Mucosa of descending colon (tissue), 3 donors: Measurements from ENCODE around the gene NLRP9. TPM values are rescaled to one million over a fixed set of nuclear protein-coding genes. Genes with fewer than 3 reads are reported as not detected.
"Not testable (repeated sequence)": the region's sequence is repeated elsewhere in the genome, so short reads cannot be mapped to it uniquely, and the experiment has no call there.

Experiments
- ATAC-seq: fragments of 200-7000 bp; cut with Tn5 transposase; one replicate; pipeline ENCODE4 v1.9.1; 2020; ENCODE audit warnings: mild to moderate bottlenecking, moderate library complexity
- DNase-seq, 3 donors: peaks; one replicate each; pipeline ENCODE4 v3.0.0-alpha.2; 2020
- H3K36me3 ChIP-seq: fragments of 200-600 bp; one replicate; pipeline ENCODE4 v1.8.0; 2021; ENCODE audit warnings: low read depth, mild to moderate bottlenecking
- H3K4me1 ChIP-seq: fragments of 200-600 bp; one replicate; pipeline ENCODE4 v1.8.0; 2021; ENCODE audit warnings: low read depth, mild to moderate bottlenecking
- H3K4me3 ChIP-seq: fragments of 200-600 bp; one replicate; pipeline ENCODE4 v1.8.0; 2021; ENCODE audit warnings: mild to moderate bottlenecking
- H3K9me3 ChIP-seq: fragments of 200-600 bp; one replicate; pipeline ENCODE4 v1.8.0; 2021; ENCODE audit warnings: mild to moderate bottlenecking
- CTCF ChIP-seq: fragments of 200-600 bp; IDR thresholded peaks from one replicate; pipeline ENCODE4 v1.8.0; 2022; ENCODE audit warnings: antibody characterized with exemption, mild to moderate bottlenecking
- intact Hi-C, 2 donors: fragments of 100-400 bp; cut with DNase I in 1 of 2; cut with micrococcal nuclease in 1 of 2; formaldehyde crosslinking; loops; one replicate each; pipeline versions ENCODE4 v1.11.0 to v1.11.1; 2022; cut with DNase I, micrococcal nuclease
- long read RNA-seq, 2 donors: library from polyadenylated mRNA; unstranded; transcript quantifications; one replicate each; pipeline ENCODE4 v2.0.0, GENCODE V29; 2019 to 2021
- total RNA-seq, 3 donors: library from RNA; stranded (reverse); fragmentation: NEBNext Ultra II Directional in 2 of 3; extraction: Animal tissue kit (Norgen Biotek cat#: 25700) in 2 of 3; gene quantifications; one replicate each; pipeline versions ENCODE4 v1.2.1 to v1.2.4, GENCODE V29; 2021 to 2023
- donor health status: DM: no; HTN: no; CAD: no; lungs with moderate emphysema.
- donor health status: DM: no; HTN: no; CAD: no.
- donor health status: DM: no; HTN: yes; CAD: no.

NLRP9 gene
- total RNA-seq = not detected
- long read RNA-seq, donor 1 = 0 reads
- long read RNA-seq, donor 2 = 0 reads

GRCh38 chr19:55738302-55738701, at the start of gene NLRP9:
Gene NLRP9, minus strand, starts transcription at chr19:55738402. Its CDS starts 28 bp downstream, at chr19:55738374.
- H3K4me3 ChIP-seq = no peak within 1 kb of the TSS
- no peaks in the 10 kb centered on the region for H3K9me3 ChIP-seq
- intact Hi-C loops = no loop called here
- DNase-seq (no peak), ATAC-seq (no peak)
- no peak for TF ChIP-seq CTCF
- H3K36me3 ChIP-seq = no peaks in the 10 kb centered on the region
- no peaks in the 10 kb centered on the region for H3K4me1 ChIP-seq

GRCh38 chr19:55781112-55781511, 42.9 kb upstream of the NLRP9 start:
- DNase-seq = no peak
- no peak overlapping the region for H3K4me3 ChIP-seq
- H3K4me1 ChIP-seq = no peaks in the 10 kb centered on the region
- H3K9me3 ChIP-seq = no peaks in the 10 kb centered on the region
- no peaks in the 10 kb centered on the region for H3K36me3 ChIP-seq
- ATAC-seq = no peak
- intact Hi-C loops = no loop called here
- TF ChIP-seq CTCF = no peak

- no peak for ATAC-seq
- intact Hi-C loops = no loop called here
- Histone ChIP-seq H3K4me1 (no peaks in the 10 kb centered on the region), H3K9me3 (no peaks in the 10 kb centered on the region), H3K36me3 (no peaks in the 10 kb centered on the region), H3K4me3 (no peak overlapping the region)
- DNase-seq = no peak
- no peak for TF ChIP-seq CTCF
These were observed 40.1 kb upstream of the NLRP9 start for GRCh38 chr19:55778331-55778730.

GRCh38 chr19:55777528-55777927, 39.3 kb upstream of the NLRP9 start:
- Histone ChIP-seq H3K36me3 (no peaks in the 10 kb centered on the region), H3K4me3 (no peak overlapping the region), H3K9me3 (no peaks in the 10 kb centered on the region), H3K4me1 (no peaks in the 10 kb centered on the region)
- DNase-seq (peak in 2 of 3 donors; percentile 34 to 47), ATAC-seq (no peak)
- TF ChIP-seq CTCF = no peak
- intact Hi-C loops = no loop called here

GRCh38 chr19:55769632-55770031, 31.4 kb upstream of the NLRP9 start:
- H3K4me1 ChIP-seq, intact Hi-C loops: not testable (repeated sequence)
- peak; percentile 18 for ATAC-seq

GRCh38 chr19:55768818-55769217, 30.6 kb upstream of the NLRP9 start, which contains the start of gene RFPL4AL1:
Gene RFPL4AL1, plus strand, starts transcription at chr19:55769118. Its CDS starts 2,687 bp downstream, at chr19:55771805.
- DNase-seq, H3K4me3 ChIP-seq, H3K4me1 ChIP-seq, H3K36me3 ChIP-seq, ATAC-seq, intact Hi-C loops, H3K9me3 ChIP-seq: not testable (repeated sequence)

More at GRCh38 chr19:55769632-55770031, 31.4 kb upstream of the NLRP9 start:
- not testable (repeated sequence) for H3K4me3 ChIP-seq, H3K36me3 ChIP-seq, H3K9me3 ChIP-seq, DNase-seq

- no peak for ATAC-seq
- no peak for TF ChIP-seq CTCF
- intact Hi-C loops = no loop called here
These were observed 28.3 kb upstream of the NLRP9 start for GRCh38 chr19:55766466-55766865.

GRCh38 chr19:55758797-55759196, 20.6 kb upstream of the NLRP9 start, which contains the start of gene RFPL4A:
Gene RFPL4A, plus strand, starts transcription at chr19:55759097. Its CDS starts 2,704 bp downstream, at chr19:55761801.
- H3K36me3 ChIP-seq, ATAC-seq, H3K4me3 ChIP-seq, H3K9me3 ChIP-seq, DNase-seq, H3K4me1 ChIP-seq, intact Hi-C loops: not testable (repeated sequence)

More at GRCh38 chr19:55766466-55766865, 28.3 kb upstream of the NLRP9 start:
- Histone ChIP-seq H3K4me1 (no peaks in the 10 kb centered on the region), H3K9me3 (no peaks in the 10 kb centered on the region), H3K4me3 (no peak overlapping the region), H3K36me3 (no peaks in the 10 kb centered on the region)
- no peak for DNase-seq

GRCh38 chr19:55756808-55757207, 18.6 kb upstream of the NLRP9 start:
- H3K36me3 ChIP-seq, intact Hi-C loops, ATAC-seq, DNase-seq, H3K4me1 ChIP-seq, H3K4me3 ChIP-seq, H3K9me3 ChIP-seq: not testable (repeated sequence)
